Brain microvascular endothelial cell (primary cell): ENCODE measurements around the gene CCBE1.

Source experiments
- DNase-seq: peaks from one replicate; pipeline ENCODE4 v3.0.0-alpha.2; 2020
- H3K27ac ChIP-seq: fragments of 250-450 bp; sonication (Bioruptor Pico); 2 replicates; pipeline ENCODE4 v1.5.1; 2020; ENCODE audit warnings: mild to moderate bottlenecking, moderate library complexity
- H3K27me3 ChIP-seq: fragments of 250-450 bp; sonication (Bioruptor Pico); replicated peaks from 2 replicates; pipeline ENCODE4 v1.5.1; 2020; ENCODE audit warnings: mild to moderate bottlenecking
- H3K36me3 ChIP-seq: fragments of 250-450 bp; sonication (Bioruptor Pico); replicated peaks from 2 replicates; pipeline ENCODE4 v1.5.1; 2020; ENCODE audit warnings: mild to moderate bottlenecking
- H3K4me3 ChIP-seq: 2 replicates; pipeline ENCODE4 v1.5.1; 2011; ENCODE audit warnings: low read depth, mild to moderate bottlenecking, control low read depth, low read length, moderate library complexity
- in situ Hi-C: cut with HindIII; loops from 2 replicates; pipeline ENCODE4 v1.10.0; 2017; ENCODE audit warnings: low sequenced_read_pairs, low pct_ligation_motif_present
- TF ChIP-seq, protein P1 (sequence below): IDR thresholded peaks from 2 replicates; pipeline ENCODE4 v1.5.1; 2011; ENCODE audit warnings: low read depth, mild to moderate bottlenecking, moderate library complexity, low read length, control low read depth, inconsistent platforms; ENCODE audit errors: missing control alignments

Gene CCBE1

DNA sequence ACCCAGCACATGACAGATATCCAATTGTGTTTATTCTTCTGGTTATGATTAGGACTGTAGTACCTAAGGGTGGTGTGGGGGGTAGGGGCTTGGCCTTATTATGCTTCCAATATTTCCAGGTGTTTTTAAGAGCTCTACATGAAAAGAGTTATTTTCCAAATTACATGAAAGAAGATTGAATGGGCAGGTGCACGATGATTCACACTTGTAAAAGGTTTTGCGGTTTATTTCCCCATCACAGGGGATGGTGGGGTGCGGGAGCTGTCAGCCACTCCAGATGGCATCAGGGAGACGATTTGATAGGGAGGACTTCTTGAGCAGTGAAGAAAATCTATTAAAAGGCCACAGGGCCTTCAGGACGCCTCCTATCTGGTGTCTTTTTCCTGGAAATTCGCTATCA is 15.1 kb upstream of the CCBE1 start:
- no peak for DNase-seq
- in situ Hi-C loops = no loop called here
- Histone ChIP-seq H3K36me3 (no peaks in the 10 kb centered on the region), H3K27ac (no peak overlapping the region), H3K4me3 (no peak overlapping the region), H3K27me3 (no peaks in the 10 kb centered on the region)
- TF ChIP-seq, protein P1, sequence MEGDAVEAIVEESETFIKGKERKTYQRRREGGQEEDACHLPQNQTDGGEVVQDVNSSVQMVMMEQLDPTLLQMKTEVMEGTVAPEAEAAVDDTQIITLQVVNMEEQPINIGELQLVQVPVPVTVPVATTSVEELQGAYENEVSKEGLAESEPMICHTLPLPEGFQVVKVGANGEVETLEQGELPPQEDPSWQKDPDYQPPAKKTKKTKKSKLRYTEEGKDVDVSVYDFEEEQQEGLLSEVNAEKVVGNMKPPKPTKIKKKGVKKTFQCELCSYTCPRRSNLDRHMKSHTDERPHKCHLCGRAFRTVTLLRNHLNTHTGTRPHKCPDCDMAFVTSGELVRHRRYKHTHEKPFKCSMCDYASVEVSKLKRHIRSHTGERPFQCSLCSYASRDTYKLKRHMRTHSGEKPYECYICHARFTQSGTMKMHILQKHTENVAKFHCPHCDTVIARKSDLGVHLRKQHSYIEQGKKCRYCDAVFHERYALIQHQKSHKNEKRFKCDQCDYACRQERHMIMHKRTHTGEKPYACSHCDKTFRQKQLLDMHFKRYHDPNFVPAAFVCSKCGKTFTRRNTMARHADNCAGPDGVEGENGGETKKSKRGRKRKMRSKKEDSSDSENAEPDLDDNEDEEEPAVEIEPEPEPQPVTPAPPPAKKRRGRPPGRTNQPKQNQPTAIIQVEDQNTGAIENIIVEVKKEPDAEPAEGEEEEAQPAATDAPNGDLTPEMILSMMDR = no peak

DNA sequence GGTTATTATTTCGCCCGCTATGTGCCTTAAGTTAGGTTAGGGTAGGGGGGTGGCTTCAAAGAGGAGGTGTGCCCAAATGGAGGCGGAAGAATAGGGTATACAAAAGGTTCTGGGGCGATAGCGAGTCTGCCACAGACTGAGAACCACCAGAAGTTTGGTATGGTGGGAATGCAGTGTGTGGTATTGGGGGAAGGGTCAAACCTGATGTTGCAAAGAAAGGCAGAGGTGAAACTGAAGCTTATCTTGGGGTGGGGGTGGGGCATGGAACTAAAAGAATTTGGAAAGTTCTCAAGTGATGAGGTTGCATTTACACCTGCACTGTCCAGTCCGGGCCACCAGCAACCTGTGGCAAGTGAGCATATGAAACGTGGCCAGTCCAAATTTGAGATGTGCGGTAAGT is 11.8 kb upstream of the CCBE1 start:
- H3K4me3 ChIP-seq = no peak overlapping the region
- H3K27me3 ChIP-seq = no peaks in the 10 kb centered on the region
- H3K27ac ChIP-seq = no peak overlapping the region
- TF ChIP-seq, protein P1 = no peak
- in situ Hi-C loops = no loop called here
- no peak for DNase-seq
- no peaks in the 10 kb centered on the region for H3K36me3 ChIP-seq

DNA sequence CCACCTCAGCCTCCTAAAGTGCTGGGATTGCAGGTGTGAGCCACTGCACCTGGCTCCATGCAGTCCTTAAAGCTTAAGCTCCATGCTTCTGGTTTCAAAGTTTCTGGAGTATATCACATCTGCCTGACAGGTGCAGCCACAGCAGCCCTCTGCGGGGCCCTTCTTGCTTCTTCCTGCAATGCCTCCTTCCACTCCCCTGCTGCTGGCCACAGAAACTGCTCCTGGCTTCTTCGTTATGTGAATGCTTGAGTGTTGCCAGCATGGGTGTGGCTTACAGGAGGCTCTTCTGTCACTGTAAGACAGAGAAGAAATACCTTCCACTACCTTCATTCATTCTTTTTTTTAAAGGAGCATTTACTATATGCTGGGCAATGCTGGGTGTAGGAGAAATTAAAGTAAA is 10.1 kb upstream of the CCBE1 start:
- no peak overlapping the region for H3K27ac ChIP-seq
- H3K27me3 ChIP-seq = no peaks in the 10 kb centered on the region
- in situ Hi-C loops = no loop called here
- TF ChIP-seq, protein P1 = no peak
- DNase-seq = no peak
- no peak overlapping the region for H3K4me3 ChIP-seq
- no peaks in the 10 kb centered on the region for H3K36me3 ChIP-seq

DNA sequence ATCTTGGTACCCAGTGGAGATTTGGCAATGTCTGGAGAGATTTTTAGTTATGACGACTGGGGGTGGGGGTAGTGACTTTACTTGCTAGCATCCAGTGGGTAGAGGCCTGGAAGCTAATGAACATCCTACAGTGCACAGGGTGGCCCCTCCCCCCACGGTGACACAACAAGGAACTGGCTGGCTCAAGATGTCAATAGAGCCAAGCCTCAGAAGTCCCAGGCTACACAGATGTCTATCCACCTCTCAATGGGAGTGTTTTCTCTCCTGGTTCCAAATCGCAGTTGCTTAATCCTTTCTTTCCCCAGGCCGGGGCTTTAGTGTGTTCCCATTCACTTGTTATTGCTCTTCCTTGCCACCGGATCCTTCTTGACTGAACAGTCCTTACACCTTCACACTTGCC is 9.3 kb upstream of the CCBE1 start:
- no peaks in the 10 kb centered on the region for H3K36me3 ChIP-seq
- no peaks in the 10 kb centered on the region for H3K27me3 ChIP-seq
- DNase-seq = no peak
- H3K4me3 ChIP-seq = no peak overlapping the region
- in situ Hi-C loops = no loop called here
- H3K27ac ChIP-seq = no peak overlapping the region
- TF ChIP-seq, protein P1 = no peak

DNA sequence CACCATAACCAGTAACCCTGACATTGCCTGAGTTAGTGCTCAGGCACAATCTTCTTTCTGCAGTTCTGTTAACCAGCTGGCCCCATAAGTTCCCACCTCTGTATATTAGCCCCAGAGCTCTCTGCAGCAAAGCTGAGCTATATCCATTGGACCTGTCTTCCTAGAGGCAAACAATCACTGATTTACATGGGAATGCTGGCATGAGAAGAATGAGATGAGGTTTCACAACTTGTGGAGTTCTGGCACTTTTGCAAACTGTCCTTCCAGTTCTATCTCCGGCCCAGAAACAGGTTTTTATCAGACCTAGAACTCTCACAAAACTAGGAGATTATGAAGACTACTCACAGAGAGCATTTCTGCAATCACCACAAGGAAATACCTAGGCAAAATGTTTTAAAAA is 7.9 kb upstream of the CCBE1 start:
- H3K4me3 ChIP-seq = no peak overlapping the region
- in situ Hi-C loops = no loop called here
- H3K36me3 ChIP-seq = no peaks in the 10 kb centered on the region
- H3K27ac ChIP-seq = no peak overlapping the region
- no peaks in the 10 kb centered on the region for H3K27me3 ChIP-seq
- TF ChIP-seq, protein P1 = no peak
- no peak for DNase-seq

DNA sequence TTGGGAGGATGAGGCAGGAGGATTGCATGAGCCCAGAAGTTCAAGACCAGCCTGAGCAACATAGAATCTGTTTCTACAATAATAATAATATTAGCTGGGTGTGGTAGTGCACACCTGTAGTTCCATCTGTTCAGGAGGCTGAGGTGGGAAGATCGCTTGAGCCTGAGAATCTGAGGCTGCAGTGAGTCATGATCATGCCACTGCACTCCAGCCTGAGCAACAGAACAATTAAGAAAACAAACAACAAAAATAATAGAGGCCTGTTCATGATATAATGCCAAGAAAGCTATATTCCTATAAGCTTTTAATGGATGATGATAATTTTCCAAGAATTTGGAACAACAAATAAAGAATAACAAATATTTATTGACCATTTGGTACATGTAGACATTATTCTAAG is 6.9 kb upstream of the CCBE1 start:
- no peak overlapping the region for H3K4me3 ChIP-seq
- no peaks in the 10 kb centered on the region for H3K27me3 ChIP-seq
- no peak overlapping the region for H3K27ac ChIP-seq
- no peaks in the 10 kb centered on the region for H3K36me3 ChIP-seq
- in situ Hi-C loops = no loop called here
- no peak for DNase-seq
- TF ChIP-seq, protein P1 = no peak
